GM21717 (cell line): ENCODE results near the gene ADCYAP1R1.

Experiments
- ATAC-seq: cut with Tn5 transposase; IDR thresholded peaks from one replicate; pipeline ENCODE4 v1.9.1; 2021; ENCODE audit warnings: mild to moderate bottlenecking, moderate library complexity; ENCODE audit not compliant: unreplicated experiment

The ADCYAP1R1 gene

GRCh38 chr7:31036924-31037323 is 15.2 kb upstream of the ADCYAP1R1 start:
- no peak for ATAC-seq

GRCh38 chr7:31043051-31043471 is 9.0 kb upstream of the ADCYAP1R1 start:
- ATAC-seq, result no peak

GRCh38 chr7:31044529-31044928 is 7.6 kb upstream of the ADCYAP1R1 start:
- no peak for ATAC-seq

- ATAC-seq, result no peak
Measured at GRCh38 chr7:31046723-31047122, 5.4 kb upstream of the ADCYAP1R1 start.

DNA sequence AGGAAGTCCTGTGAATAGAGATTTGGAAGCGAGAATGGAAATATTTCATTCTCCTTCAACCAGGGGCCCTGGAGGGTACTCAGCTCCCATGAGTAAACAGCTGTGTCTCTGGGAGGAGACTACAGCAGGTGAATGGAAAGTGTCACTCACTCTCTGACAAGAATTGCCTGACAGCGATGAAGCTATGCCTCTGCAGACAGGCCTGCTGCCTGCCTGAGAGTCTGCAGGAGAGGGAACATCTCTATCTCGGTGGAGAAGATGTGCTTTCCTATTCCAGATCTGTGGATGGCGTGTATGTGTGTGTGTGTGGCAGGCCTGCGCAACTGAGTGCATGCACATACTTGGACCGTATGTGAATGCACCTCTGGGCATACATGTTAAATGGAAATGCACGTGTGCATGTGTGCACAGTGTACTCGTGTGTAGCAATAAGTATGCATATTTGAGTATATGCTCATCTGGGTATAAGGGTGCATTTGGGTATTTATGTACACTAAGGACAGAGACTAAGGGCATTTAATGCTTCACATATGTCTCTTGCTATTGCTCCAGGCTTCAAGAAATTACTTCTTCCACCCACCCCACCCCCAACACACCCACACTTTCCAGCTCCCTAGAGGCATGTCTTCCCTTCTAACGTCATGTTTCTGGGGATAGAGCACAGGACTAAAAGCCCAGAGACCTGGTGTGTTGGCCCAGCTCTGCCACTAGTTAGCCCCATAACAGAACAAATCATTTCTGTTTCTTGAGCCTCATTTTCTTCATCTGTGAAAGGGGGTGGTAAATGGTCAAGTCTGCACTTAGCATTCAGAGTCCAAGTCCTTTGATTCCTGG is 4.6 kb upstream of the ADCYAP1R1 start:
- ATAC-seq, result no peak

- ATAC-seq, result no peak
Measured at GRCh38 chr7:31049005-31049765, 2.9 kb upstream of the ADCYAP1R1 start.

DNA sequence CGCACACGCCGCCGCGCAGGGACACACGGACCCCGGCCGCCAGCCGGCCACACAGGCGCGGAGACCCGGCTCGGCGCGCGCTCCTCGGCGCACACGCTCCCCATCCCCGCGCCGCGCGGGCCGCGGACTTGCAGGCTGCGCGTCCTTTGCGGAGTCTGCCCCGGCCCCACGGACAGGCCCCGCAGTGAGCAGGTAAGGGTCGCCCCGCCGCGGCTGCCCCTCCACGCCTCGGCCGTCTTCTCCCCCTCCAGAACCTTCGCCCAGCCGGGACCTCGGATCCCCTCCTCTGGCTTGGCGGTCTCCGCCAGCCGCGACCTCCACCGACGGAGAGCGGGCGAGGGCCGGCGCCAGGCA is 356 bp downstream of the ADCYAP1R1 start:
- no peak for ATAC-seq

DNA sequence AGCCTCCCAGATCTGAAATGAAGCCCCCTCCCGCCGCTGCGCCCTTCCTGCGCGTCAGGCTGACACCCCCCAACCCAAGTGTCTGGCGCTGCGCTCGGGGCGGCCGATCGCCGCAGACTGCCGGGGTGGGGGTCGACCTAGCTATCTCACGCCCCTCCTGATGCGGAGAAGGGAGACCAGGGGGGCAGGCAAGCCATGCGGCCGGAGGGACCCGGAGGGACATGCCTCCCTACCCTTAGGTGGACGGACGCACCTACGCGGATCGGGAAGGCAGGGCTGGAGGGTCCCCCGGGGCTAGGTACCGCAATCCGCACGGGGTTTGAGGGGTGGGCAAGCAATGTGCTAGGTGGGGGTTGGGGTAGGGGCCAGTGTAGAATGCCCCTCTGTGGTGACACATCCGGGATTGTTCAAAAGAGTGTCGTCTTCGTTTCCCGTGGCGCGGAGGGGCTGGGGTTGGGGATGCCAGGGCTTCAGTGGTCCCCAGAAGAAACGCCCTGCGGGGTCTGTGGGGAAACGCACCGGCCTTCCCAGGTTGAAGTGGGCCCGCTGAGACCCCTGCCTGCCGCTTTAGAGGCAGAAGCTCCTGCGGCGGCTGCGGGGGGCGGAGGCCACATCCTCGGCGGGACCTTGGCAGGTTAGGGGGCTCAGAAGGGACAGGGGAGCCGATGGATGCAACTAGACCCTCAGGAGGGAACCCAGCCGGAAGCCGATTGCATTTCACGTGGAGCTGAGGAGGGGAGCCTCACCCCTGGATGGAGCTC is 913 bp downstream of the ADCYAP1R1 start:
- ATAC-seq, result no peak

GRCh38 chr7:31053986-31054385 is 1.9 kb downstream of the ADCYAP1R1 start:
- ATAC-seq, result no peak

- ATAC-seq, result no peak
Measured at GRCh38 chr7:31054608-31055278, 2.6 kb downstream of the ADCYAP1R1 start.

GRCh38 chr7:31055471-31055870 is 3.4 kb downstream of the ADCYAP1R1 start:
- no peak for ATAC-seq

- no peak for ATAC-seq
Measured at GRCh38 chr7:31056775-31057346, 4.8 kb downstream of the ADCYAP1R1 start.

GRCh38 chr7:31058122-31058521 is 6.0 kb downstream of the ADCYAP1R1 start:
- ATAC-seq, result no peak

DNA sequence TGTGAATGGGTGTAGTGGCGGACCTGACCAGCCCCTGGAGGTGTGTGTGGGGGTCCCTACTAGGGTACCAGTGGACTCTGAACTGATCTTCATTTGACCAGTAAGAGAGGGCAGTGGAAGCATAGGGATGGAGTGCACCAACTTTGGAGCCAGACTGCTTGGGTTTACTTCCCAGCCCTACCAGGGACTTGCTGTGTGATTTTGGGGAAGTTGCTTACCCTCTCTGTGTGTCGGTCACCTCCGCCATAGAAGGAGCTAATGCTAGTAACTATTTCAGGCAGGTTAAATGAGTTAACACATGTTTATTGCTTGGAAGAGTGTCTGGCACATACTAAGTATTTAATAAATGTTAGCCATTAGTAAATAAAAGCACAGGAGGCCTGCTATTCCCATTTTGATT is 6.6 kb downstream of the ADCYAP1R1 start:
- ATAC-seq, result no peak

DNA sequence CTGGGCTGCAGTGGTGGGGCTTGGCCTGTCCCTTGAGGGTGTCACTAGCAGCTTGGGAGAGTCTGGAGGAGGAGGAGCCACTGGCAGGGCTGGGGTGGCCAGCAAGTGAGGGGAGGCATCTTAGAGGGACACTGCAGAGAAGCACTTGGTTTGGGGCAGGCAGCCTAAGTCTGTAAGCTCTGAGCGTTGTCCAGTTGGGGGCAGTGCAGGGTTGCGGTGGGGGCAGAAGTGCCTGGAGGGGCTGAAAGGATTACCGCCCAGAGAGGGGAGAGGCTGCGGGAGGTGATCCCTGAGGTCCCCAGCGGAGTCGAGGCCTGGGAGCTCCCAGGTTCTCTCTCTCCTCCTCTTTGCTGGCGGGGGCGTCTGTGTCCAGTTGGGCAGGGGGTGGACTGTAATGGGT is 7.4 kb downstream of the ADCYAP1R1 start:
- no peak for ATAC-seq

DNA sequence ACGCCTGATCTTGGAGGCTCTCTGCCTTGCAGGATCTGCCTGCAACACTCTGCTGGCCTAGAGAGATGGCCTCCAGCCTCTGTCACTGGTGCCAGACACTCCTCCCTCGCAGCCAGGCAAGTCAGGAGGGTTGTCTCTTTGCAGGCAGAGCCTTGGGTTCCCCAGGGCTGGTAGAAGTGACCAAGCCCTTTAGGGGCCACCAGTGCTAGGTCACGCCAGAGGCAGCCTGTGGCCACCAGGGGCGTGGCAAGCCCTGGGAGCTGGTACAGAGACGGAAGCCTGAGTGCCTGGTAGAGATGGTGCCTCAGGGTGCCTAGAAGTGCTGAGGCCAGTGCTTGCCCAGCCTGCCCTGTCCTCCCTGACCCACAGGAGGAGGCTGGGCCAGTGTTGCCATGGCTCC is 9.1 kb downstream of the ADCYAP1R1 start:
- ATAC-seq, result no peak

GRCh38 chr7:31062746-31063435 is 10.8 kb downstream of the ADCYAP1R1 start:
- no peak for ATAC-seq

GRCh38 chr7:31065021-31065593 is 13.0 kb downstream of the ADCYAP1R1 start:
- no peak for ATAC-seq

DNA sequence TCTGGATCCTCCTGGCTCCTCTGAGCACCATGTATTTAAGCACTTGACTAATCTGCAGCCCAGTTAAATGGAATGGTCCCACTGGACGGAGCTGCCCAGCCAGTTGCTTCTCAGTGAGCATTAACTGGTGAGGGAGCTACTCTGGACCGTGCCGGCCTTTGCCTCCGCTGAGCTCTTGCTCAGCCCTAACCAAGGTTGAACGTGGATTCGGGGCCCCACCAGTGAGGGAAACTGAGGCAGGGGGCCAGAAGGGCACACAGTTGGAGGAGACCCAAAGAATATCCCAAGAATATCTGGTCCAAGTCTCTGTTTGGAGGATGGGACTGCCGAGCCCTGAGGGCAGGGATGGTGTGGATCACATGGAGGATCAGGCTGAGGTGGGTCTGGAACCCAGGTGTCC is 13.7 kb downstream of the ADCYAP1R1 start:
- no peak for ATAC-seq
